Inflammatory macrophage treated with lipopolysaccharide for 4 hours (primary cell): ENCODE measurements around the gene C4orf50.
A peak's percentile ranks its signal among the peaks of the same experiment; 100 is the strongest.

ENCODE experiments used
- DNase-seq: peaks from one replicate; pipeline ENCODE4 v3.0.0-alpha.2; 2020

C4orf50 gene

DNA sequence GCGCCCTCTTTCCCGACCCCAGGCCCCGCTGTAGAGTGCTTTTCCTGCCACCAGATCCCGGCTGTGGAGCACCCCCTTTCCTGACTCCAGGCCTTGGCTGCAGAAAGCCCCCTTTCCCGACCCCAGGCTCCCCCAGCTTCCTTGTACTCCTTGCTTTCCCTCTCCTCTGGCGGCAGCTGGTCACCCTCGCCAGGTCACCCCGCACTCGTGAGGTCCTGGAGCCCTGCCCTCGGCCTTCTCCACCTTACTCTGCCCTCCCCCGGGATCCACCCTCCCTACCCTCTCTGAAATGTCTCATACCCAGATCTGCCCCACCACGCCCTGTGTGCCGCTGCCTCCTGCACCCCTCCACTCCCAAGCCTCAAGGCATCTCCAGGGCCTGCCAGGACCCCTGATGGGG lies 25.0 kb upstream of the C4orf50 start:
- DNase-seq, result no peak

DNA sequence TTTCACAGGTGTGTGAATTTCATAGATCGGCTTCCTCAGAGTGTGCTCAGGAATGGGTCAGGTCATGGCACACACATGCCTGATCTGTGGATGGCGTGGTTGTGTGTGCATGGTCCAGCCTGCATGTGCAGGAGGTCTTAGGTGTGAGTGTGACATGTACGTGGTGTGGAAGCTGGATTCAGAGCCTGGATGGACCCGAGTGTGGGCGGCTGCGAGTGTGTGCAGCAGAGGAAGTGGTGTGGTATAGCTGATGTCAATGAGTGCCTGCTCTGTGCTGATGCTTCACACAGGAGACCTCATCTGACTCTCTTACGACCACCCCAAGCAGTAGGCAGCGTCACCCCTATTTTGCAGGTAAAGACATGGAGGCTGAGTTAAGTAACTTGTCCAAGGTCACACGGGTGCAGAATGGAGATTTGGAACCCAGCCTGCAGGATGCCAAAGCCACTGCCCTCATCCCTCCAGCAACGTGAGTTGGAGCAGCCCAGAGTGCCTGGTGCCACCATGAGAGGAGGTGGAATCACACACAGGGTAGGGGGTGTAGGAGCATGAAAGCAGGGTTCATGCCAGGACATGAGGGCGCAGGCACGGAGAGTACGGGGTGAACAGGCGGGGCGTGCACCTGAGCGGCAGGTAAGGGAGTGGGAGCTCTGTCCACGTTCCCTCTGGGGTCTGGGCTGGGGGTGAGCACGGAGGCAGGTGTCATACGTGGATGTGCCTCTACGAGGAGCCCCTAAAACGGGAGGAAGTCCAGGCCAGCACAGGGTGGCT lies 24.2 kb upstream of the C4orf50 start:
- no peak for DNase-seq

GRCh38 chr4:6041800-6042199 lies 23.6 kb upstream of the C4orf50 start:
- DNase-seq, result no peak

DNA sequence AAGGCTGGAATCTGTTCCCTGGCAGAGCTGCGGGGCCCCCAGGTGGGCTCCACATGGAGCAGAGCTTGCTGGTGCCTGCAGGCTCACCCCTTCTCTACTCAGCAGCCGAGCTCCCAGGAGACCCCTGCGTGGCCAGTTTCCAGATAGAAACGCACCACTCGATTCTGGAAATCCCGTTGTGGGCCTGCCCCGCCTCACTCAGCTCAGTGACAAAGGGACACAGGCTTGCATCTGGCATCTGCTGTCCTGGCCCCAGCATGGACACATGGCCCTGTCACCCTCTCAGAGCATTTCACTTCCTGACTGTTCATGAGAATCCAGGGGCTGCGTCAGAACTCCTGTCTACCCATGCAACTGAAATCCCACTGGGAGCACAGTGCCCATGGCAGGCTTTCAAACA lies 20.5 kb upstream of the C4orf50 start:
- no peak for DNase-seq

DNA sequence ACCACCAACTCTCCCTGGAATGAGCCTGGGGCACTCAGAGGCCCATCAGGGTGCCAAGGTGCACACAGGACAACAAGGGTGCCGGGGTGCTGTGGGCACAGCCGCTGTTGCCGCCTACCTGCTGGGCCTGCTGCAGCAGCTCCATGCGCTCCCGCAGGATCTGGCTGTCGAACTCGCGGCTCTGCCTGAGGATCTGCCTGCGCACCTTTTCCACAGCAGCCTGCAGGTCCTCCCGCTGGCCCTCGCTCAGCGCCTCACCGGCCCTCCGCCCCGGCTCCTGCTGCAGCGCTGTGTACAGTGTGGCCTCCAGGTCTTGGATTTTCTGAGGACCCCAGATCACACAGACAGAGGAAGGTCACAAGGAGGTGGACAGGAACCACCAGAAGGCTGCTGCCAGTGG lies 17.6 kb upstream of the C4orf50 start:
- DNase-seq, result no peak

GRCh38 chr4:6033381-6033780 lies 15.2 kb upstream of the C4orf50 start:
- DNase-seq, result no peak

GRCh38 chr4:6032249-6033244 lies 14.3 kb upstream of the C4orf50 start:
- DNase-seq, result no peak

DNA sequence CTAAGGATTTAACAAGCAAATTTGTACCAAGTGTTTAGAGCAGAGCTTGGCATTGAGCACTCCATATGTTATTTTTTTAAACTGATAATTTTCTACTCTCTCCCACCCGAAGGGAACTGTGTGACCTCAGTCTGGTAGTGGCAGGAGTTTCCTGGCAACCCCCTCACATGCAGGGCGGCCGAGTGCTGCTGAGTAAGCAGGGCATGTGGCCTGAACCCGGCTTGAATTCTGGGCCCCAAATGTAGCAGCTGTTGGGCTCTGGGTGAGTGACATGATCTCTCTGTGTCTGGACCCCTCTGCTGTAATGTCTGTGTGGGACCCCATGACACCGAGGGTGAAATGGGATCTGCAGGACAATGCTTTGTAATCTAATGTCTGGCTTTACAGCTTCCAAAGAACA lies 13.6 kb upstream of the C4orf50 start:
- no peak for DNase-seq

DNA sequence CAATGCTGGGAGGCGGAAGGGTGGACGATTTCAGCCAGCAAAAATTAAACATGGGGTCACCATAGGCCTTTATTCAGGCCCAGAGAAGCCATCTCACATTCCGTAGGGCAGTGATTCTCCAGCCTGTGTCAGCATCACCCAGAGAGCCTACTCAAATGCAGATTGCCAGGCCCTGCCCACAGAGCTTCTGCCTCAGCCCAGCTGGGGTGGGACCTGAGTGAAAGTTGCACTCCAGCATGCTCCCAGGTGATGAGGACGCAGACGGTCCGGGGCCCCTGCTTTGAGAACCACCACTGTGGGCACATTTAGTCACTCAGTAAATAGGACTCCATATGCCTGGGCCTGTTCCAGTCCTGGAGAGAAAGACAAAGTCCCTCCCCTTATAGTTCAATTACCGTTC lies 12.4 kb upstream of the C4orf50 start:
- no peak for DNase-seq

DNA sequence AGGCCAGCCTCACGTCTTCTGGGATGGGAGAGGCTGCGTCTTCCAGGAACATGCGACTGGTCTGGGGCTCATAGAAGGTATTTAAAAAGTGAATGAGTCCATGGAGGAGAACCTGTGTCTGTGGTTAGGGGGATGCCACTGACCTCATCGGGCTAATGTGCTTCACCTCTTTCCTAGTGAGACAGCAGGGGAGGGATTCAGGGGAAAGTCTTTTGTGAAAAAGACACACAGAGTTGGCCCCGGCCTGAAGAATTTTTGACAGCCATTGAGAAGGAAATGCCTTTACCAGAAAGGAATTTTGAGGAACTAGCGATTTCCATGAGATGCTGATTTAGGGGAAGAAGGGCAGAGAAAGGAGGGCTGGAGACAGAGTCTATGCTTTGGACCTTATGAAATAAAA lies 11.0 kb upstream of the C4orf50 start:
- no peak for DNase-seq

- DNase-seq, result no peak
These were observed 9.9 kb upstream of the C4orf50 start for GRCh38 chr4:6028168-6028567.

GRCh38 chr4:6027392-6027791 lies 9.2 kb upstream of the C4orf50 start:
- no peak for DNase-seq

GRCh38 chr4:6024313-6024960 lies 6.2 kb upstream of the C4orf50 start:
- DNase-seq, result no peak

DNA sequence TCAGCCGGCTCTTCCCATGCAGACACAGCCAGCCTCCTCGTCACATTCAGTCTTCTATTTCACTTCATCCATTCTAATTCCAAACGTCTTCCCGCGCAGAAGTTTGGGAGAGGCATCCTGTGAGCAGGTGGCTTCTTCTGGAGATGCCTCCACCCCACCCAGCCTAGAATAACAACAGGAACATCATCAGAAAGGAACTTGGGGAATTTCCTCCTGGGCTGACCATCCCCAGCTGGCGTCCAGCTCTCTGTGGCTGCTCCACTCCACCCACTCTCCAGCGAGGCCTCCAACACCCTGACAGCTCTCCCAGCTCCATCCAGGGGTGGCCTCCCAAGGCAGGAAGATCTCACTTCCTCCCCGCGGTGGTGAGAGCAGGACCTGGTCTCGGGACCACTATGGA lies 5.5 kb upstream of the C4orf50 start:
- DNase-seq, result no peak

GRCh38 chr4:6022607-6023288 lies 4.5 kb upstream of the C4orf50 start:
- no peak for DNase-seq

GRCh38 chr4:6021831-6022606 lies 3.8 kb upstream of the C4orf50 start:
- no peak for DNase-seq

DNA sequence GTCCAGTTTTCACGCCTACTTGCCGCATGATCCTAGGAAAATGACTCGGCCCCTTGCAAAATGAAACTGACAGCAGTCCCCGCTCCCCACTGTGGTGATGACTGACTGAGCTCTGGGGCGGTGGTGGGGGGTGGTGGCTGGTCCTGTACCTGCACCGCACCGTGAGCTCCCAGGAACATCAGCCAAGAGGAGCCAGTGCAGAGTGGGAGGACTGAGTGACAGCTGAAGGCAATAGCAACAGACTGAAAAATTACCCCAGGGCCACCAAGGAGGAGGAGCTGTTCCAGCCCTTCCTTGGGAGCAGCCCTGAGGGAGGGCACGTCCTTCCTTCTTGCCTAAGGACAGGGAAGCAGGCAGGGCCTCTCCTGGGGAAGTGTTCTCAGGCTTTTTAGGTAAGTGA lies 2.4 kb upstream of the C4orf50 start:
- DNase-seq, result no peak

DNA sequence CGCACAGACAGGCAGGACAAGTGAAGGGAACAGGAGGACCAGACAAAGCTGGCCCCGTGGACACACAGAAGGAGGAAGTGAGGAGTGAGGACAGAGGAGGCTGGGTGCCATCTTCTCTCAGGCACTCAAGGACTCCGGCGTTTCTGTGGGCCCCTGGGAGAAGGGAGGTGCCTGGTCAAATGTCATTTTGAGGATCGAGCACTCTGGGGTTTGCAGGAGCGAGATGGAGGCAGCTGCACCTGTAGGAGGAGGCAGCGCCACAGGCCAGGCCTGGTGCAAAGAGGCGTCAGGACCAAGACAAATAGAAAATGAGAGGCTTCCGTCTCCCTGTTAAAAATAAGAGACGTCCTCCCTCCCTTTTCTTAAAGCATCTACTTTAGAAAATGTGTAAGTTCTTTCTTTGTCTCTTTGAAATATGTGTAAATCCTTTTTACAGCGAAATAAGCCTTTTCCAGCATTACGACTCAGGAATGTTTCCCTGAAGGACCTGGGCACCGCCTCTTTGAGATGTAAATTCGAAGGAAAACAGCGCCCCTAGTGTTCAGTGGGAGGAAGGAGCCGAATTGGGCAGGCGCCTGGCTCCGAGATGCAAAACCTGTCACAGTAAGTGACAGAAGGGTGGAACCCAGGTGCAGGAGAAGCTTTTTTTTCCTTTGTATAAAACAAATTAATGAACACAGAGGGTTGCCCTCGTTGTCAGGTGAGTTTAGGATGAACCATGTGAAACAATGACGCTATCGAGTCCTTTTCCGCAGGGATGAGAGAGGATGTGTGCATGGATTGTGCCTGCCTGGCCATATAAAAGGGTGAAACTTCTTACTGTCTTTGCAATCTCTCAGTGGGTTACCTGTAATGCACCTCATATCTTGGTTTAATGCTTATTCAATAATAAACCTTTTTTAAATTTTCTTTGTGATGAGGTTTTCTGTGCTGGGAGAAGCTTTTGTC lies 1.4 kb upstream of the C4orf50 start:
- peak; percentile 26 for DNase-seq

DNA sequence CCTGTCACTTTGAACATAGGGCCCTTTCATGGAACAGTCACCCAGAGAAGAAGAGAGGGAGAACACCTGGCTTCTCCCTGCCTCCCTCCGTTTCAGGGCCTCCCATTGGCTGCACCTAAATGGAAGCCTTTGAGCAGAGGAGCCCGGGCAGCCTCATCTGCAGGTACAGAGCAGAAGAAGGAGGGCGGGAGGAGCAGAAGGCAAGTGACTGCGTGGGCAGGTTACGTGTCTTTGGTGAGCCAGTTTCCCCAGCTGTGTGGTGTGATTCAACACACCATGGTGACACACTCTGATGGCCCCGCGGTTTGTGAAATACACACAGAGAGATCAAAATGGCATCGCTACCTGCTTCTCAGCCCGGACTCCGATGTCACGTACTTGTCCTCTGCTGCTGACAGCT lies 431 bp downstream of the C4orf50 start:
- no peak for DNase-seq

- no peak for DNase-seq
These were observed 1.2 kb downstream of the C4orf50 start for GRCh38 chr4:6017030-6017429.

DNA sequence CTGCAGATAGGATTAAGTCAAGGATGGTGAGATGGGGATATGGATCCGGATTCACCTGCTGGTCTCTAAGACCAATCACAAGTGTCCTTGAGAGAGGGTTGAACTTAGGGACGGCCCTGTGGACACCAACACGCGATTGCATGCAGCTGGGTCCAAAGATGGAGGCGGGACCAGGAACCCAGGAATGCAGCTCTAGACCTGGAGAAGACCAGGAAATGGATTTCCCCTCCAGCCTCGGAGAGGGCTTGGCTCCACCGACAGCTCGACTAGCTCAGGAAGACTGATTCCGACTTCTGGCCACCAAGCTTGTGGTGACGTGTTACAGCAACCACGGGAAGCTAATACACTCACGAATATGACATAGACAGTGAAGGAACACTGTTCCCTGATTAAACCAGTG lies 4.7 kb downstream of the C4orf50 start:
- DNase-seq, result no peak
